ENCODE measurements around the gene APOC3. TPM values are rescaled to one million over a fixed set of nuclear protein-coding genes. Genes with fewer than 3 reads are reported as not detected.

The APOC3 gene
- polyA plus RNA-seq: over 10,000 TPM in 1 of 4 donors, 1,000 to 10,000 TPM in 2, 100 to 1,000 TPM in 1; 273 to 10,182 (median 3,455) TPM
- long read RNA-seq, donor 1, transcript APOC3-205 (3 exons, 541 nt): minor isoform, 867 of 27,236 reads
- long read RNA-seq, donor 1, transcript APOC3-201 (4 exons, 550 nt): major isoform, 5,014 of 27,236 reads
- long read RNA-seq, donor 1, partial matches to known transcripts: 20,468 of 27,236 reads
- long read RNA-seq, donor 1, other reads (novel, unspliced or antisense): 885 of 27,236 reads
- long read RNA-seq, donor 2, transcript APOC3-205 (3 exons, 541 nt): minor isoform, 37 of 279 reads
- long read RNA-seq, donor 2, transcript APOC3-201 (4 exons, 550 nt): major isoform, 228 of 279 reads
- long read RNA-seq, donor 2, partial matches to known transcripts: 14 of 279 reads
- long read RNA-seq, donor 2, other reads (novel, unspliced or antisense): 0 of 279 reads
- long read RNA-seq, donor 3, transcript APOC3-205 (3 exons, 541 nt): minor isoform, 84 of 4,805 reads
- long read RNA-seq, donor 3, transcript APOC3-201 (4 exons, 550 nt): major isoform, 410 of 4,805 reads
- long read RNA-seq, donor 3, partial matches to known transcripts: 4,129 of 4,805 reads
- long read RNA-seq, donor 3, other reads (novel, unspliced or antisense): 182 of 4,805 reads
- long read RNA-seq, donor 4, partial matches to known transcripts: 0 of 1 reads
- long read RNA-seq, donor 4, other reads (novel, unspliced or antisense): 0 of 1 reads
- long read RNA-seq, donor 5, transcript APOC3-201 (4 exons, 550 nt): major isoform, 521 of 3,846 reads
- long read RNA-seq, donor 5, transcript APOC3-205 (3 exons, 541 nt): minor isoform, 78 of 3,846 reads
- long read RNA-seq, donor 5, partial matches to known transcripts: 3,120 of 3,846 reads
- long read RNA-seq, donor 5, other reads (novel, unspliced or antisense): 127 of 3,846 reads
- long read RNA-seq, donor 6, transcript APOC3-205 (3 exons, 541 nt): minor isoform, 116 of 1,080 reads
- long read RNA-seq, donor 6, transcript APOC3-201 (4 exons, 550 nt): major isoform, 842 of 1,080 reads
- long read RNA-seq, donor 6, partial matches to known transcripts: 65 of 1,080 reads
- long read RNA-seq, donor 6, other reads (novel, unspliced or antisense): 57 of 1,080 reads
- long read RNA-seq, donor 7: 0 reads
- long read RNA-seq, donor 8: 0 reads
- long read RNA-seq, donor 9, transcript APOC3-201 (4 exons, 550 nt): major isoform, 228 of 2,772 reads
- long read RNA-seq, donor 9, transcript APOC3-205 (3 exons, 541 nt): minor isoform, 30 of 2,772 reads
- long read RNA-seq, donor 9, partial matches to known transcripts: 2,036 of 2,772 reads
- long read RNA-seq, donor 9, other reads (novel, unspliced or antisense): 478 of 2,772 reads
- long read RNA-seq, donor 10, transcript APOC3-201 (4 exons, 550 nt): major isoform, 152 of 2,019 reads
- long read RNA-seq, donor 10, transcript APOC3-205 (3 exons, 541 nt): minor isoform, 18 of 2,019 reads
- long read RNA-seq, donor 10, partial matches to known transcripts: 1,779 of 2,019 reads
- long read RNA-seq, donor 10, other reads (novel, unspliced or antisense): 69 of 2,019 reads

- 29 to 61% (median 59%) methylated on average over 9 of the region's 9 CpGs for WGBS, 3 donors
- Histone ChIP-seq H3K36me3 (ENCODE audit: control insufficient read depth in 3 of 3, insufficient read depth in 2 of 3, low read depth in 1 of 3, low read length in 3 of 3) (peaks cover 0 to 24% (median 0%) of the 10 kb centered on the region in 3 donors), H3K4me1 (ENCODE audit: control insufficient read depth in 3 of 3, insufficient read depth in 2 of 3, low read depth in 1 of 3, low read length in 2 of 3) (peaks cover 5 to 73% (median 11%) of the 10 kb centered on the region in 3 donors), H3K27me3 (ENCODE audit: control insufficient read depth in 3 of 3, insufficient read depth in 3 of 3, low read length in 3 of 3) (no peaks in the 10 kb centered on the region), H3K9me3 (ENCODE audit: control insufficient read depth in 2 of 2, insufficient read depth in 1 of 2, low read depth in 1 of 2, low read length in 1 of 2) (no peaks in the 10 kb centered on the region), H3K27ac (ENCODE audit: low read depth in 1 of 3, low read length in 2 of 3) (peak within 1 kb of the TSS; percentile 4 to 99 (median 93)), H3K4me3 (ENCODE audit: low read depth in 1 of 3, low read length in 3 of 3) (peak within 1 kb of the TSS in 2 of 3 donors; percentile 45 to 48)
- DNase-seq (peak; percentile 72 to 76), FAIRE-seq (no peak)
These were observed at the start of gene APOC3 for GRCh38 chr11:116829525-116830183. APOC3 (plus strand) TSS chr11:116829907; CDS start chr11:116830583, 676 bp downstream.

- FAIRE-seq: no peak
- 77 to 85% (median 80%) methylated on average over 4 of the region's 4 CpGs for WGBS, 3 donors
These were observed 47.0 kb upstream of the APOC3 start for GRCh38 chr11:116782728-116783127.

DNA sequence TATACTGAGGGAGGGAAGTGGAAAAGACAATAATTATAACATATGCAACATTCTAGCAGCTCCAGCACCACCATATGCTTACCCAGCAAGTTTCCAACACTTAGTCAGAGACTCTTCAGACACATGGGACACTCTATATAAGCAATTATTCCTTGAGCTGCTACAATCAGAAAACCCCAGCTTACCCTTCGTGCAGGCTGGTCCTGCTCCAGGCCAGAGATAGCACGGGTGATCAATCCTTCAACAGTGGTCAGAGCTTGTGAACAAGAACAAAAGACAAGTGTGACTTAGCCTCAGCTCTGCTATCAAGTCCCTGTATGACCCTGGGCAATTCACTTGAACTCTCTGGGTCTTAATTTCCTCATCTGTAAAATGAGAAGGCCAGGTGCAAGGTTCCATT lies 43.4 kb upstream of the APOC3 start:
- Histone ChIP-seq H3K36me3 (ENCODE audit: control insufficient read depth in 3 of 3, insufficient read depth in 2 of 3, low read depth in 1 of 3, low read length in 3 of 3) (peaks cover 14 to 36% (median 21%) of the 10 kb centered on the region in 3 donors), H3K4me1 (ENCODE audit: control insufficient read depth in 3 of 3, insufficient read depth in 2 of 3, low read depth in 1 of 3, low read length in 2 of 3) (peaks cover 4 to 22% (median 6%) of the 10 kb centered on the region in 3 donors), H3K27me3 (ENCODE audit: control insufficient read depth in 3 of 3, insufficient read depth in 3 of 3, low read length in 3 of 3) (no peaks in the 10 kb centered on the region), H3K9me3 (ENCODE audit: control insufficient read depth in 2 of 2, insufficient read depth in 1 of 2, low read depth in 1 of 2, low read length in 1 of 2) (no peaks in the 10 kb centered on the region), H3K27ac (ENCODE audit: low read depth in 1 of 3, low read length in 2 of 3) (no peak overlapping the region), H3K4me3 (ENCODE audit: low read depth in 1 of 3, low read length in 3 of 3) (no peak overlapping the region)
- WGBS, 3 donors: 68 to 86% (median 73%) methylated on average over 2 of the region's 2 CpGs
- DNase-seq (no peak), FAIRE-seq (no peak)

More at GRCh38 chr11:116782728-116783127, 47.0 kb upstream of the APOC3 start:
- Histone ChIP-seq H3K4me3 (ENCODE audit: low read depth in 1 of 3, low read length in 3 of 3) (no peak overlapping the region), H3K4me1 (ENCODE audit: control insufficient read depth in 3 of 3, insufficient read depth in 2 of 3, low read depth in 1 of 3, low read length in 2 of 3) (peaks cover 4 to 8% (median 6%) of the 10 kb centered on the region in 3 donors), H3K27me3 (ENCODE audit: control insufficient read depth in 3 of 3, insufficient read depth in 3 of 3, low read length in 3 of 3) (no peaks in the 10 kb centered on the region), H3K9me3 (ENCODE audit: control insufficient read depth in 2 of 2, insufficient read depth in 1 of 2, low read depth in 1 of 2, low read length in 1 of 2) (no peaks in the 10 kb centered on the region), H3K27ac (ENCODE audit: low read depth in 1 of 3, low read length in 2 of 3) (no peak overlapping the region), H3K36me3 (ENCODE audit: control insufficient read depth in 3 of 3, insufficient read depth in 2 of 3, low read depth in 1 of 3, low read length in 3 of 3) (peaks cover 17 to 51% (median 39%) of the 10 kb centered on the region in 3 donors)
- DNase-seq: no peak

GRCh38 chr11:116786966-116787365 lies 42.7 kb upstream of the APOC3 start:
- DNase-seq (no peak), FAIRE-seq (no peak)
- WGBS, 3 donors: 42 to 62% (median 47%) methylated on average over 5 of the region's 5 CpGs
- H3K9me3 ChIP-seq (ENCODE audit: control insufficient read depth in 2 of 2, insufficient read depth in 1 of 2, low read depth in 1 of 2, low read length in 1 of 2): no peaks in the 10 kb centered on the region
- peak overlapping the region; percentile 86 to 89 (median 87) for H3K4me3 ChIP-seq (ENCODE audit: low read depth in 1 of 3, low read length in 3 of 3)
- peak overlapping the region in 1 of 3 donors; percentile 92 for H3K27ac ChIP-seq (ENCODE audit: low read depth in 1 of 3, low read length in 2 of 3)
- no peaks in the 10 kb centered on the region for H3K27me3 ChIP-seq (ENCODE audit: control insufficient read depth in 3 of 3, insufficient read depth in 3 of 3, low read length in 3 of 3)
- peaks cover 12 to 34% (median 20%) of the 10 kb centered on the region in 3 donors for H3K36me3 ChIP-seq (ENCODE audit: control insufficient read depth in 3 of 3, insufficient read depth in 2 of 3, low read depth in 1 of 3, low read length in 3 of 3)
- H3K4me1 ChIP-seq (ENCODE audit: control insufficient read depth in 3 of 3, insufficient read depth in 2 of 3, low read depth in 1 of 3, low read length in 2 of 3): peaks cover 6 to 28% (median 6%) of the 10 kb centered on the region in 3 donors

DNA sequence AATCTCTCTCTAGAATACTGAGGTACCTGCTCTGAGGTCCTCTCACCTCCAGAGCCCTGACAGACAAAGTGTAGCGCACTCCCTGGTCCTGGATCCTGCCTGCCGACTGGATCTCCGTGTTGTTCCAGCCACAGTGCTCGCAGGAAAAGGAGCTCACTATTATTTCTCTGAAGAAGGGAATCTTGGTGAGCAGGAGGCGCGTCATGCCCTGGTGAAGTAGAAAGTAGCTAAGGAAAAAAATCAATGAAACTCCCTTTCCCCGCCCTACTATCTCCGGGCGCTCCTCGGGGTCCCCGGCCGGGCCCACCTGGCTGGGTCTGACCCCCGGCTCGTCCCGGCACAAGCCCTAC lies 42.3 kb upstream of the APOC3 start:
- peaks cover 6 to 33% (median 8%) of the 10 kb centered on the region in 3 donors for H3K4me1 ChIP-seq (ENCODE audit: control insufficient read depth in 3 of 3, insufficient read depth in 2 of 3, low read depth in 1 of 3, low read length in 2 of 3)
- no peak for FAIRE-seq

DNA sequence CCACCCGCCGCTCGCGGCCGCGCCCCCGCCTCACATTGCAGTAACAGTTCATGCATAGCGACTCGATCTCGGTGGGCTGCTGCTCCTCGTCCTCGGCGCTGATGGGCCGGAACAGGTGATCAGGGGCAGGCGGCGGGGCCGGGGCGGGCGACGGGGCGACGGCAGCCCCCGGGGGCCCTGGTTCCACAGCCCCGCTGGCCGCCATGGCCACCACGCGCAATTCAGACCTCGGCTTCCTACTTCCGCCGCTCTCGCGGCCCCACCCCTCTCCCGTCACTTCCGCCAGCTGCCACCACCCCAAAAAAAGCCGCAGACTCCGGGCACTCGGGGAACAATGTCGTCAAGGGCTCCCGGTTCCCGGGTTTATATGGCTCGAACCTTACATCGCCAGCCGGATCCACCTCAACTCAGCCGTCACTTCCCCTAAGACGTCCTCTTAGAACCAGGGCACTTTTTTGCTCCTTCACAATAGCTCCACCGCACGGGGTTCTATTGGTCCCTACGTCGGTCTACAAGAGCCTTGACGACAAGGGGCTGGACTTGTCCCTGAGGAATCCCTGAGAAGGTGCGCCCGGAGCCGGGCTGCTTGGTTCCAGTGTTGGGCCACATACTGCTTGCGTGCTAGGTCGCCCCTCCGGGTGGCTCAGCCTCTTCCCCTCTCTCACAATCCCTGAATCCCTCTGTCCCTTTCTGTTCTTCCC lies 41.8 kb upstream of the APOC3 start, which contains the start of gene ZPR1:
Gene ZPR1 (minus strand): TSS at position 238 of the 701 bp plus-strand sequence. CDS start 33 bp downstream, at position 205.
- peak within 1 kb of the TSS; percentile 79 to 92 (median 84) for H3K27ac ChIP-seq (ENCODE audit: low read depth in 1 of 3, low read length in 2 of 3)
- H3K36me3 ChIP-seq (ENCODE audit: control insufficient read depth in 3 of 3, insufficient read depth in 2 of 3, low read depth in 1 of 3, low read length in 3 of 3): peaks cover 11 to 28% (median 15%) of the 10 kb centered on the region in 3 donors
- peak within 1 kb of the TSS; percentile 86 to 89 (median 87) for H3K4me3 ChIP-seq (ENCODE audit: low read depth in 1 of 3, low read length in 3 of 3)
- no peaks in the 10 kb centered on the region for H3K9me3 ChIP-seq (ENCODE audit: control insufficient read depth in 2 of 2, insufficient read depth in 1 of 2, low read depth in 1 of 2, low read length in 1 of 2)
- peaks cover 6 to 38% (median 8%) of the 10 kb centered on the region in 3 donors for H3K4me1 ChIP-seq (ENCODE audit: control insufficient read depth in 3 of 3, insufficient read depth in 2 of 3, low read depth in 1 of 3, low read length in 2 of 3)
- DNase-seq (peak; percentile 88 to 94), FAIRE-seq (no peak)
- H3K27me3 ChIP-seq (ENCODE audit: control insufficient read depth in 3 of 3, insufficient read depth in 3 of 3, low read length in 3 of 3): no peaks in the 10 kb centered on the region
- 0 to 1% (median 1%) methylated on average over 45 to 56 of the region's 56 CpGs for WGBS, 3 donors

More for the DNA sequence above, 42.3 kb upstream of the APOC3 start:
- no peaks in the 10 kb centered on the region for H3K9me3 ChIP-seq (ENCODE audit: control insufficient read depth in 2 of 2, insufficient read depth in 1 of 2, low read depth in 1 of 2, low read length in 1 of 2)
- DNase-seq: no peak
- peak overlapping the region; percentile 86 to 89 (median 87) for H3K4me3 ChIP-seq (ENCODE audit: low read depth in 1 of 3, low read length in 3 of 3)
- peaks cover 11 to 32% (median 17%) of the 10 kb centered on the region in 3 donors for H3K36me3 ChIP-seq (ENCODE audit: control insufficient read depth in 3 of 3, insufficient read depth in 2 of 3, low read depth in 1 of 3, low read length in 3 of 3)
- H3K27ac ChIP-seq (ENCODE audit: low read depth in 1 of 3, low read length in 2 of 3): peak overlapping the region; percentile 79 to 92 (median 84)
- H3K27me3 ChIP-seq (ENCODE audit: control insufficient read depth in 3 of 3, insufficient read depth in 3 of 3, low read length in 3 of 3): no peaks in the 10 kb centered on the region
- WGBS, 3 donors: 0 to 1% (median 0%) methylated on average over 15 of the region's 15 CpGs

Measured in small intestine (tissue), 16 donors.